HEK293 (cell line): ENCODE measurements around the gene TMEM171.

Source experiments
- FEZF1 ChIP-seq: fragments of 450-650 bp; formaldehyde crosslinking; IDR thresholded peaks from 2 replicates; pipeline ENCODE4 v1.5.1; 2016; ENCODE audit warnings: missing biosample characterization, missing genetic modification characterization
- INSM2 ChIP-seq: fragments of 450-650 bp; formaldehyde crosslinking; IDR thresholded peaks from 2 replicates; pipeline ENCODE4 v1.5.1; 2016; ENCODE audit warnings: missing biosample characterization, missing genetic modification characterization
- YY1 ChIP-seq: fragments of 450-650 bp; formaldehyde crosslinking; IDR thresholded peaks from 2 replicates; pipeline ENCODE4 v1.5.1; 2018; ENCODE audit warnings: missing biosample characterization, missing genetic modification characterization
- ZBTB10 ChIP-seq: fragments of 450-650 bp; formaldehyde crosslinking; IDR thresholded peaks from 2 replicates; pipeline ENCODE4 v1.5.1; 2016; ENCODE audit warnings: missing biosample characterization, missing genetic modification characterization
- ZNF121 ChIP-seq: fragments of 450-650 bp; formaldehyde crosslinking; IDR thresholded peaks from 2 replicates; pipeline ENCODE4 v1.5.1; 2016; ENCODE audit warnings: missing biosample characterization, missing genetic modification characterization
- ZNF133 ChIP-seq: fragments of 450-650 bp; formaldehyde crosslinking; IDR thresholded peaks from 2 replicates; pipeline ENCODE4 v1.5.1; 2016; ENCODE audit warnings: missing biosample characterization, missing genetic modification characterization
- ZNF350 ChIP-seq: fragments of 450-650 bp; formaldehyde crosslinking; IDR thresholded peaks from 2 replicates; pipeline ENCODE4 v1.5.0; 2017; ENCODE audit warnings: missing biosample characterization, mild to moderate bottlenecking, missing genetic modification characterization
- ZNF529 ChIP-seq: fragments of 450-650 bp; formaldehyde crosslinking; IDR thresholded peaks from 2 replicates; pipeline ENCODE4 v1.5.1; 2017; ENCODE audit warnings: missing genetic modification characterization, missing biosample characterization; ENCODE audit not compliant: insufficient replicate concordance
- ZNF549 ChIP-seq: fragments of 450-650 bp; IDR thresholded peaks from 2 replicates; pipeline ENCODE4 v1.5.1; 2018; ENCODE audit warnings: missing biosample characterization, missing genetic modification characterization, mild to moderate bottlenecking, inconsistent platforms, moderate library complexity
- ZNF629 ChIP-seq: fragments of 450-650 bp; formaldehyde crosslinking; IDR thresholded peaks from 2 replicates; pipeline ENCODE4 v1.5.1; 2017; ENCODE audit warnings: missing biosample characterization, missing genetic modification characterization
- ZNF785 ChIP-seq: fragments of 450-650 bp; formaldehyde crosslinking; IDR thresholded peaks from 2 replicates; pipeline ENCODE4 v1.5.1; 2016; ENCODE audit warnings: missing biosample characterization, missing genetic modification characterization
- TF ChIP-seq, protein P1 (sequence below): fragments of 450-650 bp; formaldehyde crosslinking; IDR thresholded peaks from 2 replicates; pipeline ENCODE4 v1.5.1; 2016; ENCODE audit warnings: missing biosample characterization, missing genetic modification characterization
- TF ChIP-seq, protein P2 (sequence below): fragments of 450-650 bp; formaldehyde crosslinking; IDR thresholded peaks from 2 replicates; pipeline ENCODE4 v1.5.1; 2016; ENCODE audit warnings: missing biosample characterization, missing genetic modification characterization

DNA sequence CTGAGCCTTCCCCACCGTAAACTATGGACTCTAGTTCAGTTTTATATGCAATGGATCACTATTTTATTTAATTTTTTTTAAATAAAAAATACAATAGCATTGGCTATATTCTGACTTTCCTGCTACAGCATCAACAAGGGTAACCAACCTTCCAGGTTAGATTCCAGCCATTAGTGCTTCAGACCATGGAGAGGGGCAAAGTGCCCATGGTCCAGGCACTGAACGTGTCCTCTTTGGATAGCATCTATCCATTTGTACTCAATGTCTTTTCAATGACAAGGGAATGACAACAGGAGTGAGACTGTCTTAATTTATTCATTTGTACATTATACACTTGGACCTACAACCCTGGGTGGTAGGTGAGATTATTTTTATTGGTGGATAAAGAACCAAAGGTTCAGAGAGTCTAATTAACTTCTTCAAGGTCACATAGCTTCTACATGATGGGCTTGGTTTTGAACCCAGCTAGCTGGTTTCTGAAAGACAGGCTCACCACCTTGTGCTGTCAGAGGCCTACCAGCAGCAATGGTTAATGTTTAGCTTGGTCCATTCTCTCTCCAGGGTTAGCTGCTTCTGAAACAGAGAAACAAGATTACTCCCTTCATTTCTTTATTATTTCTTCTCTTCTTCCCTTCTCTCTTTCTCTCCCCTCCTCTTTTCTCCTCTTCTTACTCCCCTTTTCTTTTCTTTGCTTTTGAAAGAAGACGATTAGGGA is 11.5 kb downstream of the TMEM171 start:
- TF ChIP-seq ZNF133 (tag by site-specific recombination) (no peak), ZNF350 (tag by site-specific recombination) (no peak), YY1 (tag by site-specific recombination) (no peak), FEZF1 (tag by site-specific recombination) (no peak), ZNF529 (tag by site-specific recombination) (no peak), ZNF785 (tag by site-specific recombination) (no peak), INSM2 (tag by site-specific recombination) (no peak), ZNF121 (tag by site-specific recombination) (no peak), ZBTB10 (tag by site-specific recombination) (no peak), ZNF549 (tag by site-specific recombination) (no peak), ZNF629 (tag by site-specific recombination) (no peak)
- TF ChIP-seq, protein P1, sequence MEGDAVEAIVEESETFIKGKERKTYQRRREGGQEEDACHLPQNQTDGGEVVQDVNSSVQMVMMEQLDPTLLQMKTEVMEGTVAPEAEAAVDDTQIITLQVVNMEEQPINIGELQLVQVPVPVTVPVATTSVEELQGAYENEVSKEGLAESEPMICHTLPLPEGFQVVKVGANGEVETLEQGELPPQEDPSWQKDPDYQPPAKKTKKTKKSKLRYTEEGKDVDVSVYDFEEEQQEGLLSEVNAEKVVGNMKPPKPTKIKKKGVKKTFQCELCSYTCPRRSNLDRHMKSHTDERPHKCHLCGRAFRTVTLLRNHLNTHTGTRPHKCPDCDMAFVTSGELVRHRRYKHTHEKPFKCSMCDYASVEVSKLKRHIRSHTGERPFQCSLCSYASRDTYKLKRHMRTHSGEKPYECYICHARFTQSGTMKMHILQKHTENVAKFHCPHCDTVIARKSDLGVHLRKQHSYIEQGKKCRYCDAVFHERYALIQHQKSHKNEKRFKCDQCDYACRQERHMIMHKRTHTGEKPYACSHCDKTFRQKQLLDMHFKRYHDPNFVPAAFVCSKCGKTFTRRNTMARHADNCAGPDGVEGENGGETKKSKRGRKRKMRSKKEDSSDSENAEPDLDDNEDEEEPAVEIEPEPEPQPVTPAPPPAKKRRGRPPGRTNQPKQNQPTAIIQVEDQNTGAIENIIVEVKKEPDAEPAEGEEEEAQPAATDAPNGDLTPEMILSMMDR = no peak
- TF ChIP-seq, protein P2, sequence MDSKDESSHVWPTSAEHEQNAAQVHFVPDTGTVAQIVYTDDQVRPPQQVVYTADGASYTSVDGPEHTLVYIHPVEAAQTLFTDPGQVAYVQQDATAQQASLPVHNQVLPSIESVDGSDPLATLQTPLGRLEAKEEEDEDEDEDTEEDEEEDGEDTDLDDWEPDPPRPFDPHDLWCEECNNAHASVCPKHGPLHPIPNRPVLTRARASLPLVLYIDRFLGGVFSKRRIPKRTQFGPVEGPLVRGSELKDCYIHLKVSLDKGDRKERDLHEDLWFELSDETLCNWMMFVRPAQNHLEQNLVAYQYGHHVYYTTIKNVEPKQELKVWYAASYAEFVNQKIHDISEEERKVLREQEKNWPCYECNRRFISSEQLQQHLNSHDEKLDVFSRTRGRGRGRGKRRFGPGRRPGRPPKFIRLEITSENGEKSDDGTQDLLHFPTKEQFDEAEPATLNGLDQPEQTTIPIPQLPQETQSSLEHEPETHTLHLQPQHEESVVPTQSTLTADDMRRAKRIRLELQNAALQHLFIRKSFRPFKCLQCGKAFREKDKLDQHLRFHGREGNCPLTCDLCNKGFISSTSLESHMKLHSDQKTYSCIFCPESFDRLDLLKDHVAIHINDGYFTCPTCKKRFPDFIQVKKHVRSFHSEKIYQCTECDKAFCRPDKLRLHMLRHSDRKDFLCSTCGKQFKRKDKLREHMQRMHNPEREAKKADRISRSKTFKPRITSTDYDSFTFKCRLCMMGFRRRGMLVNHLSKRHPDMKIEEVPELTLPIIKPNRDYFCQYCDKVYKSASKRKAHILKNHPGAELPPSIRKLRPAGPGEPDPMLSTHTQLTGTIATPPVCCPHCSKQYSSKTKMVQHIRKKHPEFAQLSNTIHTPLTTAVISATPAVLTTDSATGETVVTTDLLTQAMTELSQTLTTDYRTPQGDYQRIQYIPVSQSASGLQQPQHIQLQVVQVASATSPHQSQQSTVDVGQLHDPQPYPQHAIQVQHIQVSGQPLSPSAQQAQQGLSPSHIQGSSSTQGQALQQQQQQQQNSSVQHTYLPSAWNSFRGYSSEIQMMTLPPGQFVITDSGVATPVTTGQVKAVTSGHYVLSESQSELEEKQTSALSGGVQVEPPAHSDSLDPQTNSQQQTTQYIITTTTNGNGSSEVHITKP (tag by site-specific recombination) = no peak
